ENCODE data around the gene KCNMA1. TPM values are rescaled to one million over a fixed set of nuclear protein-coding genes. Genes with fewer than 3 reads are reported as not detected.

KCNMA1 gene
- total and polyA plus RNA-seq, 8 donors, result 2.8 to 21.1 (median 4.3) TPM

- no peak for DNase-seq
- H3K4me3 ChIP-seq, result no peak overlapping the region
- no peak overlapping the region for H3K27ac ChIP-seq
- peaks cover 0 to 3% of the 10 kb centered on the region in 2 donors for H3K27me3 ChIP-seq
- no peaks in the 10 kb centered on the region for H3K9me3 ChIP-seq
- no peaks in the 10 kb centered on the region for H3K36me3 ChIP-seq
- TF ChIP-seq CTCF (IDR thresholded peaks at IDR 0.05), result no peak
- peaks cover 0 to 22% of the 10 kb centered on the region in 2 donors for H3K4me1 ChIP-seq
- no peak for ATAC-seq
- intact Hi-C loops (cut with DNase I), result no loop called here
Observed at GRCh38 chr10:77606751-77607150, 30.9 kb downstream of the KCNMA1 start.

GRCh38 chr10:77605466-77605865 lies 32.1 kb downstream of the KCNMA1 start:
- DNase-seq (no peak), ATAC-seq (peak; percentile 23)
- Histone ChIP-seq H3K4me3 (no peak overlapping the region), H3K36me3 (no peaks in the 10 kb centered on the region), H3K27ac (no peak overlapping the region), H3K27me3 (no peaks in the 10 kb centered on the region), H3K4me1 (peaks cover 0 to 22% of the 10 kb centered on the region in 2 donors), H3K9me3 (no peaks in the 10 kb centered on the region)
- intact Hi-C loops (cut with DNase I), result no loop called here
- TF ChIP-seq CTCF (IDR thresholded peaks at IDR 0.05), result no peak

GRCh38 chr10:77604941-77605351 lies 32.7 kb downstream of the KCNMA1 start:
- TF ChIP-seq CTCF (IDR thresholded peaks at IDR 0.05), result no peak
- ATAC-seq, result peak; percentile 38
- H3K4me3 ChIP-seq, result no peak overlapping the region
- H3K36me3 ChIP-seq, result no peaks in the 10 kb centered on the region
- DNase-seq, result no peak
- no peaks in the 10 kb centered on the region for H3K9me3 ChIP-seq
- peaks cover 0 to 22% of the 10 kb centered on the region in 2 donors for H3K4me1 ChIP-seq
- H3K27ac ChIP-seq, result no peak overlapping the region
- H3K27me3 ChIP-seq, result no peaks in the 10 kb centered on the region
- intact Hi-C loops (cut with DNase I), result no loop called here

GRCh38 chr10:77604063-77604462 lies 33.5 kb downstream of the KCNMA1 start:
- Histone ChIP-seq H3K27me3 (no peaks in the 10 kb centered on the region), H3K36me3 (no peaks in the 10 kb centered on the region), H3K9me3 (no peaks in the 10 kb centered on the region), H3K27ac (peak overlapping the region in 1 of 2 donors; percentile 59), H3K4me1 (peaks cover 0 to 22% of the 10 kb centered on the region in 2 donors), H3K4me3 (no peak overlapping the region)
- intact Hi-C loops (cut with DNase I), result no loop called here
- TF ChIP-seq CTCF (IDR thresholded peaks at IDR 0.05), result no peak
- DNase-seq (no peak), ATAC-seq (no peak)

GRCh38 chr10:77603534-77603927 lies 34.1 kb downstream of the KCNMA1 start:
- no peak for TF ChIP-seq CTCF (IDR thresholded peaks at IDR 0.05)
- H3K4me1 ChIP-seq, result peaks cover 0 to 22% of the 10 kb centered on the region in 2 donors
- intact Hi-C loops (cut with DNase I), result no loop called here
- H3K36me3 ChIP-seq, result no peaks in the 10 kb centered on the region
- no peak overlapping the region for H3K4me3 ChIP-seq
- ATAC-seq, result peak; percentile 34
- DNase-seq, result peak in 1 of 4 donors; percentile 40
- peak overlapping the region in 1 of 2 donors; percentile 59 for H3K27ac ChIP-seq
- no peaks in the 10 kb centered on the region for H3K9me3 ChIP-seq
- H3K27me3 ChIP-seq, result no peaks in the 10 kb centered on the region

All from left lung (tissue), 10 donors.